Hepatocyte (in vitro differentiated cells): ENCODE results near the gene MSI2. TPM values are rescaled to one million over a fixed set of nuclear protein-coding genes. Genes with fewer than 3 reads are reported as not detected.

Experiments
- DNase-seq: peaks from one replicate; pipeline ENCODE4 v3.0.0-alpha.2; 2016; ENCODE audit warnings: low spot score
- H2AFZ ChIP-seq: fragments of 200-600 bp; sonication (generic); 2 replicates; pipeline ENCODE4 v1.6.0; 2016; ENCODE audit warnings: antibody characterized with exemption, mild to moderate bottlenecking
- H3K27ac ChIP-seq: fragments of 200-600 bp; sonication (generic); 2 replicates; pipeline ENCODE4 v1.5.1; 2016; ENCODE audit warnings: mild to moderate bottlenecking
- H3K27me3 ChIP-seq: fragments of 200-600 bp; sonication (generic); 2 replicates; pipeline ENCODE4 v1.6.1; 2016
- H3K36me3 ChIP-seq: fragments of 200-600 bp; sonication (generic); replicated peaks from 2 replicates; pipeline ENCODE4 v1.5.1; 2016; ENCODE audit warnings: low read depth; ENCODE audit not compliant: insufficient read depth
- H3K4me1 ChIP-seq: fragments of 200-600 bp; sonication (generic); 2 replicates; pipeline ENCODE4 v1.5.1; 2016; ENCODE audit warnings: mild to moderate bottlenecking, moderate library complexity; ENCODE audit not compliant: insufficient read depth
- H3K4me2 ChIP-seq: fragments of 200-600 bp; sonication (generic); 2 replicates; pipeline ENCODE4 v1.6.0; 2016
- H3K4me3 ChIP-seq: fragments of 200-600 bp; sonication (generic); 2 replicates; pipeline ENCODE4 v1.5.1; 2016; ENCODE audit warnings: mild to moderate bottlenecking
- H3K79me2 ChIP-seq: fragments of 200-600 bp; sonication (generic); 2 replicates; pipeline ENCODE4 v1.6.0; 2017; ENCODE audit warnings: mild to moderate bottlenecking
- H3K9me2 ChIP-seq: fragments of 200-600 bp; sonication (generic); replicated peaks from 2 replicates; pipeline ENCODE4 v1.6.0; 2017; ENCODE audit warnings: mild to moderate bottlenecking; ENCODE audit not compliant: insufficient read depth
- H3K9me3 ChIP-seq: fragments of 200-600 bp; sonication (generic); 2 replicates; pipeline ENCODE4 v1.5.1; 2016; ENCODE audit warnings: low read depth, mild to moderate bottlenecking
- H4K20me1 ChIP-seq: fragments of 200-600 bp; sonication (generic); 2 replicates; pipeline ENCODE4 v1.6.0; 2016; ENCODE audit warnings: mild to moderate bottlenecking; ENCODE audit not compliant: insufficient read depth, poor library complexity, severe bottlenecking
- CTCF ChIP-seq: fragments of 200-600 bp; sonication (generic); IDR thresholded peaks from 2 replicates; pipeline ENCODE4 v1.5.1; 2016; ENCODE audit warnings: antibody characterized with exemption, mild to moderate bottlenecking; ENCODE audit not compliant: poor library complexity
- EZH2 ChIP-seq: fragments of 200-600 bp; sonication (generic); IDR thresholded peaks from 2 replicates; pipeline ENCODE4 v1.6.1; 2016; ENCODE audit warnings: antibody characterized with exemption, mild to moderate bottlenecking, borderline replicate concordance
- EZH2phosphoT487 ChIP-seq: fragments of 200-600 bp; sonication (generic); IDR thresholded peaks from one replicate; pipeline ENCODE4 v1.6.1; 2018; ENCODE audit warnings: antibody characterized with exemption, mild to moderate bottlenecking, low read depth, moderate library complexity; ENCODE audit not compliant: unreplicated experiment, severe bottlenecking
- WGBS: methylation state at CpG from one replicate; pipeline ENCODE4 v1.1.6; 2016; ENCODE audit warnings: low lambda C conversion rate; ENCODE audit errors: missing lambda C conversion rate; 5-methylcytosine and 5-hydroxymethylcytosine counted together
- polyA plus RNA-seq: library from polyadenylated mRNA; unstranded; fragments of >200 nt; fragmentation: Nextera tagmentation; extraction: Ambion mirVana; gene quantifications from 2 replicates; pipeline ENCODE4 v1.2.1, GENCODE V29; 2016
- total RNA-seq: library from RNA; depleted of rRNA; stranded (reverse); fragments of >200 nt; gene quantifications from 2 replicates; pipeline ENCODE4 v1.2.3, GENCODE V29; 2014

The MSI2 gene
- total and polyA plus RNA-seq, 2 experiments from 2014 or later: 16.1 to 60.6 TPM

GRCh38 chr17:57440522-57441269 is 184.4 kb downstream of the MSI2 start:
- no peaks in the 10 kb centered on the region for H4K20me1 ChIP-seq
- TF ChIP-seq EZH2phosphoT487 (no peak), CTCF (peak; percentile 56)
- DNase-seq: peak; percentile 78
- H3K4me3 ChIP-seq: no peak overlapping the region
- H3K27me3 ChIP-seq: no peaks in the 10 kb centered on the region
- no peaks in the 10 kb centered on the region for H3K36me3 ChIP-seq
- peaks cover 78% of the 10 kb centered on the region for H3K79me2 ChIP-seq
- H2AFZ ChIP-seq: no peak overlapping the region
- WGBS: 28% methylated on average over 15 of the region's 15 CpGs
- H3K9me3 ChIP-seq: no peaks in the 10 kb centered on the region
- H3K9me2 ChIP-seq: no peaks in the 10 kb centered on the region
- peaks cover 52% of the 10 kb centered on the region for H3K4me1 ChIP-seq
- peak overlapping the region; percentile 89 for H3K27ac ChIP-seq
- peak overlapping the region; percentile 58 for H3K4me2 ChIP-seq

GRCh38 chr17:57441270-57441600 is 184.9 kb downstream of the MSI2 start:
- Histone ChIP-seq H3K4me2 (no peak overlapping the region), H3K4me1 (peaks cover 49% of the 10 kb centered on the region)
- 35% methylated on average over 1 of the region's 1 CpG for WGBS

DNA sequence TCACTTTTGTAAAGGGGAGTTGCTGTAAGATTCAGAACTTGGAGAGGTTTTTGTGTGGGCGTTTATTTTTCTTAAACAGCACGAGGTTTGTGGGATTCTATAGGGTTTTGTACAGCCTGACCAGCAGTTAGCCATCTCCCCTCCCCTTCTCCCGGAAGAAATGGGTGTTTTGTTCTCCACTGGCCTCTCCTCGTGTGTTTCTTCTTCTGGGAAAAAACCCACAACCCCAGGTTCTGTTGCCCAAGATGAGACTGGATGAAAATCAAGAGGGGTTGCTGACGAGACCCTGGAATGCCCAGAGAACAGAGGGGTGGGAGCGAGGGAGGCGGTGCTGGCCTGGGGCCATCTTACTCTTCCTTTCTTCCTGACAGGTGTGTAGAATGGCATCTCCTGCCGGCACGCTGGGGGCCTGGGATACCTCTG is 186.1 kb downstream of the MSI2 start:
- Histone ChIP-seq H3K27ac (peak overlapping the region; percentile 89), H3K9me3 (no peaks in the 10 kb centered on the region), H4K20me1 (no peaks in the 10 kb centered on the region), H3K36me3 (no peaks in the 10 kb centered on the region), H3K79me2 (peaks cover 78% of the 10 kb centered on the region), H3K4me3 (no peak overlapping the region), H3K4me2 (no peak overlapping the region), H2AFZ (no peak overlapping the region), H3K9me2 (no peaks in the 10 kb centered on the region), H3K27me3 (no peaks in the 10 kb centered on the region), H3K4me1 (peaks cover 46% of the 10 kb centered on the region)
- WGBS: 70% methylated on average over 9 of the region's 9 CpGs
- TF ChIP-seq CTCF: no peak
- no peak for TF ChIP-seq EZH2phosphoT487
- no peak for TF ChIP-seq EZH2
- no peak for DNase-seq

More at GRCh38 chr17:57441270-57441600, 184.9 kb downstream of the MSI2 start:
- no peaks in the 10 kb centered on the region for H3K27me3 ChIP-seq
- H3K36me3 ChIP-seq: no peaks in the 10 kb centered on the region
- H4K20me1 ChIP-seq: no peaks in the 10 kb centered on the region
- no peak overlapping the region for H2AFZ ChIP-seq
- H3K9me2 ChIP-seq: no peaks in the 10 kb centered on the region
- no peak overlapping the region for H3K4me3 ChIP-seq
- peak overlapping the region; percentile 89 for H3K27ac ChIP-seq
- no peaks in the 10 kb centered on the region for H3K9me3 ChIP-seq
- TF ChIP-seq EZH2phosphoT487 (no peak), CTCF (no peak), EZH2 (no peak)
- H3K79me2 ChIP-seq: peaks cover 76% of the 10 kb centered on the region
- DNase-seq: no peak
